Measurements from ENCODE around the gene GREB1.

GRCh38 chr2:11491348-11491933, 42.4 kb upstream of the GREB1 start:
- no peak for TF ChIP-seq CTCF (conservative IDR thresholded peaks at IDR 0.05; ENCODE audit: low read depth in 2 of 2)
- no peak for TF ChIP-seq EZH2 (IDR thresholded peaks at IDR 0.05; ENCODE audit: low read depth, unreplicated experiment)
- no peak for TF ChIP-seq EZH2phosphoT487 (IDR thresholded peaks at IDR 0.05; ENCODE audit: unreplicated experiment)
- TF ChIP-seq POLR2AphosphoS5 (IDR thresholded peaks at IDR 0.05; ENCODE audit: low read depth): no peak
